GM20000 (cell line): ENCODE measurements around the gene HARS2.
"Not testable (repeated sequence)": the region's sequence is repeated elsewhere in the genome, so short reads cannot be mapped to it uniquely, and the experiment has no call there.

Source experiments
- DNase-seq: peaks from one replicate; pipeline ENCODE4 v3.0.0; 2012; ENCODE audit warnings: low spot score
- CTCF ChIP-seq: IDR thresholded peaks from 2 replicates; pipeline ENCODE4 v1.5.1; 2012; ENCODE audit warnings: mild to moderate bottlenecking, control low read depth; ENCODE audit errors: extremely low read depth, missing control alignments

Gene HARS2

GRCh38 chr5:140664359-140665119, 26.7 kb upstream of the HARS2 start, which contains the start of gene WDR55:
Gene WDR55, plus strand, starts transcription at chr5:140664904. Its CDS starts 9 bp downstream, at chr5:140664913.
- no peak for TF ChIP-seq CTCF

GRCh38 chr5:140671035-140671434, 20.2 kb upstream of the HARS2 start:
- DNase-seq, result not testable (repeated sequence)

More at GRCh38 chr5:140664359-140665119, 26.7 kb upstream of the HARS2 start, which contains the start of gene WDR55:
- peak; percentile 92 for DNase-seq

- TF ChIP-seq CTCF, result no peak
- no peak for DNase-seq
Measured at GRCh38 chr5:140671472-140672125, 19.7 kb upstream of the HARS2 start.

- TF ChIP-seq CTCF, result no peak
- peak; percentile 48 for DNase-seq
Measured at GRCh38 chr5:140672455-140673186, 18.6 kb upstream of the HARS2 start.

- DNase-seq, result no peak
Measured at GRCh38 chr5:140673187-140673976, 17.9 kb upstream of the HARS2 start, which contains the start of gene DND1. Gene DND1, minus strand, starts transcription at chr5:140673576. Its CDS starts 34 bp downstream, at chr5:140673542.

GRCh38 chr5:140674211-140674610, 17.0 kb upstream of the HARS2 start:
- DNase-seq, result no peak
- TF ChIP-seq CTCF, result no peak

More at GRCh38 chr5:140673187-140673976, 17.9 kb upstream of the HARS2 start, which contains the start of gene DND1:
- no peak for TF ChIP-seq CTCF

- no peak for DNase-seq
- no peak for TF ChIP-seq CTCF
Measured at GRCh38 chr5:140674629-140675028, 16.6 kb upstream of the HARS2 start.
